GM12878 (cell line): Measurements from ENCODE around the gene JDP2. TPM values are rescaled to one million over a fixed set of nuclear protein-coding genes. Genes with fewer than 3 reads are reported as not detected.

Experiments
- BHLHE40 ChIP-seq, 2 experiments: fragments of 450-650 bp in 1 of 2; IDR thresholded peaks; 2 replicates each; pipeline ENCODE4 v1.6.1; 2011 to 2017; ENCODE audit warnings: low read depth in 2 of 2, borderline replicate concordance in 1 of 2, improper control_type of control experiment in 1 of 2, low read length in 1 of 2, mild to moderate bottlenecking in 1 of 2
- BMI1 ChIP-seq: fragments of 450-650 bp; IDR thresholded peaks from 2 replicates; pipeline ENCODE4 v1.6.1; 2016; ENCODE audit warnings: mild to moderate bottlenecking, moderate library complexity, borderline replicate concordance
- CHD4 ChIP-seq: fragments of 200-600 bp; sonication (generic); IDR thresholded peaks from 2 replicates; pipeline ENCODE4 v1.6.1; 2016; ENCODE audit warnings: mild to moderate bottlenecking
- DPF2 ChIP-seq: fragments of 450-650 bp; IDR thresholded peaks from 2 replicates; pipeline ENCODE4 v1.6.1; 2017; ENCODE audit warnings: mild to moderate bottlenecking
- E2F8 ChIP-seq: fragments of 450-650 bp; IDR thresholded peaks from 2 replicates; pipeline ENCODE4 v1.6.1; 2018; ENCODE audit warnings: mild to moderate bottlenecking, low read depth, moderate library complexity; ENCODE audit not compliant: partially characterized antibody
- EED ChIP-seq: sonication (generic); IDR thresholded peaks from 2 replicates; pipeline ENCODE4 v1.6.1; 2016; ENCODE audit warnings: antibody characterized with exemption, low read depth
- EGR1 ChIP-seq, 2 experiments: IDR thresholded peaks; 1 replicate in 1 of 2; 2 replicates in 1 of 2; pipeline ENCODE4 v1.6.1; 2011 to 2012; ENCODE audit warnings: low read depth in 2 of 2, low read length in 2 of 2, borderline replicate concordance in 1 of 2, mild to moderate bottlenecking in 1 of 2, moderate library complexity in 1 of 2
- EZH2 ChIP-seq: IDR thresholded peaks from 2 replicates; pipeline ENCODE4 v1.6.1; 2012; ENCODE audit warnings: low read depth, mild to moderate bottlenecking, control low read depth, inconsistent platforms, low read length, borderline replicate concordance; ENCODE audit not compliant: control insufficient read depth
- FOXK2 ChIP-seq: fragments of 450-650 bp; IDR thresholded peaks from 2 replicates; pipeline ENCODE4 v1.6.1; 2017; ENCODE audit warnings: mild to moderate bottlenecking, moderate library complexity
- HDGF ChIP-seq: fragments of 450-650 bp; IDR thresholded peaks from 2 replicates; pipeline ENCODE4 v1.6.1; 2016; ENCODE audit warnings: antibody characterized with exemption
- NFYB ChIP-seq: IDR thresholded peaks from 2 replicates; pipeline ENCODE4 v1.6.1; 2011; ENCODE audit warnings: low read depth, mild to moderate bottlenecking, low read length, improper control_type of control experiment, moderate library complexity; ENCODE audit not compliant: insufficient read depth
- NR2C2 ChIP-seq: IDR thresholded peaks from 2 replicates; pipeline ENCODE4 v1.6.1; 2011; ENCODE audit warnings: borderline replicate concordance, low read depth; ENCODE audit not compliant: control insufficient read depth, insufficient read length
- NR2F1 ChIP-seq: fragments of 450-650 bp; conservative IDR thresholded peaks from 2 replicates; pipeline ENCODE4 v1.6.1; 2017; ENCODE audit warnings: mild to moderate bottlenecking
- PML ChIP-seq: IDR thresholded peaks from 2 replicates; pipeline ENCODE4 v1.6.1; 2012; ENCODE audit warnings: low read length, inconsistent platforms
- RELA ChIP-seq: fragments of 450-650 bp; IDR thresholded peaks from 2 replicates; pipeline ENCODE4 v1.8.0; 2014; ENCODE audit warnings: borderline replicate concordance; ENCODE audit not compliant: partially characterized antibody
- SIX5 ChIP-seq: IDR thresholded peaks from 2 replicates; pipeline ENCODE4 v1.6.1; 2011; ENCODE audit warnings: mild to moderate bottlenecking, low read depth, low read length, moderate library complexity; ENCODE audit not compliant: severe bottlenecking
- SREBF2 ChIP-seq: IDR thresholded peaks from 2 replicates; pipeline ENCODE4 v1.6.1; 2012; ENCODE audit warnings: mild to moderate bottlenecking, low read length
- SUPT20H ChIP-seq: IDR thresholded peaks from 2 replicates; pipeline ENCODE4 v1.6.1; 2011; ENCODE audit warnings: low read depth, mild to moderate bottlenecking, low read length, moderate library complexity, borderline replicate concordance; ENCODE audit not compliant: control insufficient read depth
- YY1 ChIP-seq: IDR thresholded peaks from 2 replicates; pipeline ENCODE4 v1.6.1; 2011; ENCODE audit warnings: low read depth, mild to moderate bottlenecking, low read length
- ZBED1 ChIP-seq: IDR thresholded peaks from 2 replicates; pipeline ENCODE4 v1.6.1; 2016; ENCODE audit warnings: borderline replicate concordance
- ZBTB33 ChIP-seq: fragments of 450-650 bp; IDR thresholded peaks from 2 replicates; pipeline ENCODE4 v1.6.1; 2017; ENCODE audit warnings: mild to moderate bottlenecking
- ZNF24 ChIP-seq: fragments of 450-650 bp; IDR thresholded peaks from 2 replicates; pipeline ENCODE4 v1.6.1; 2017; ENCODE audit warnings: antibody characterized with exemption, mild to moderate bottlenecking
- ZNF592 ChIP-seq: fragments of 450-650 bp; IDR thresholded peaks from 2 replicates; pipeline ENCODE4 v1.6.1; 2017; ENCODE audit warnings: mild to moderate bottlenecking, moderate library complexity
- polyA plus RNA-seq, 11 experiments: library from polyadenylated mRNA; depleted of rRNA in 4 of 11; unstranded in 6 of 11; stranded (reverse) in 5 of 11; fragments of >200 nt; fragmentation: Nextera tagmentation in 4 of 11; fragmentation: Illumina TruSeq in 1 of 11; extraction: Ambion mirVana in 4 of 11; extraction: Trizol in 1 of 11; gene quantifications; 1 replicate in 1 of 11; 2 replicates in 10 of 11; pipeline versions ENCODE4 v1.2.1 to v1.2.3, GENCODE V29; 2011 to 2016; ENCODE audit warnings: inconsistent platforms in 2 of 11, missing spikeins in 2 of 11, low read depth in 1 of 11
- total RNA-seq, 4 experiments: library from RNA; depleted of rRNA in 3 of 4; stranded (reverse); fragments of >200 nt in 3 of 4; fragmentation: Illumina TruSeq in 1 of 4; extraction: Trizol in 1 of 4; gene quantifications; 2 replicates each; pipeline versions ENCODE4 v1.2.1 to v1.2.3, GENCODE V29; 2013 to 2021

Gene JDP2
- total and polyA plus RNA-seq, 10 of the 15 experiments (the other 5 are each of a cell fraction or from before 2014, with no cell fraction given): 0.71 to 21.3 (median 11.2) TPM

DNA sequence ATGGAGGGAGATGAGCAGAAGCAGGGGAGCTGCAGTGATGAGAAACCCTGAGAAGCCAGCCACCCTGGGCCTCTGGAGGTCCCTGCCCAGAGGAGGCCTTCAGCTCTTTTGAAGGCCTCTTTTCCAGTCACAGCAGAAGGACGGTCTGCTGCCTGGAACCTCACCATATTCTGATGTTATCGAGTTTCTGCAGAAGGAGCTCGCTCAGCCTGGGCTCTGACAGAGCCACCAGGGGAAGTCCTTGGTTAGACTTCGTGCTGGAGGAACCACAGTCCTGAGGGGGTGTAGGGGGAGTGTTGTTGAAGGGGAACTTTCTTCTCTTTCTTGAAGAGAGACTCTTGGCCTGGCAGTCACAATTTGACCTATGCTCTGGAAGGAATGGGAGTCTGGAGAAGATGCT is 69.4 kb downstream of the JDP2 start (continued):
- TF ChIP-seq ZBED1 (peak; percentile 65; the same call in 1 of the 2 replicates), HDGF (no peak), DPF2 (0 out of 2 replicates have a peak, but pooled peaks have one; percentile 33), EGR1 (IDR thresholded peaks at IDR 0.05; ENCODE audit: borderline replicate concordance in 1 of 2, low read depth in 2 of 2, low read length in 2 of 2) (peak in 1 of 2 experiments; percentile 87; a peak in 2 of 3 replicates), EED (peak; percentile 74; the same call in 1 of the 2 replicates), FOXK2 (no peak), ZNF24 (no peak), NR2F1 (no peak), E2F8 (no peak), CHD4 (no peak), SREBF2 (no peak), ZBTB33 (no peak), NFYB (no peak), RELA (no peak), NR2C2 (no peak), EZH2 (no peak), SUPT20H (no peak), ZNF592 (peak; percentile 63; the same call in 1 of the 2 replicates), YY1 (0 out of 2 replicates have a peak, but pooled peaks have one; percentile 3), BHLHE40 (IDR thresholded peaks at IDR 0.05; ENCODE audit: borderline replicate concordance in 1 of 2, low read depth in 2 of 2, low read length in 1 of 2) (0 out of 4 replicates have a peak, but pooled peaks of 1 of the 2 experiments have one; percentile 53), PML (peak; percentile 21; the same call in 1 of the 2 replicates), BMI1 (no peak), SIX5 (no peak)
